ENCODE measurements around the gene MAN1C1. TPM values are rescaled to one million over a fixed set of nuclear protein-coding genes. Genes with fewer than 3 reads are reported as not detected.

The MAN1C1 gene
- total RNA-seq, 6 experiments from 2014 or later: 10.7 to 38.8 (median 21.0) TPM

- WGBS (ENCODE audit: insufficient coverage, low coverage, low lambda C conversion rate, missing lambda C conversion rate): 77% methylated on average over 9 of the region's 18 CpGs
- intact Hi-C loops (cut with DNase I): no loop called here
- TF ChIP-seq CTCF (IDR thresholded peaks at IDR 0.05) (no peak), POLR2A (IDR thresholded peaks at IDR 0.05) (no peak)
- H3K4me3 ChIP-seq: no peak overlapping the region
- no peak overlapping the region for H3K27ac ChIP-seq
- no peaks in the 10 kb centered on the region for H3K9me3 ChIP-seq
- ATAC-seq (no peak), DNase-seq (no peak)
- no peaks in the 10 kb centered on the region for H3K36me3 ChIP-seq
- H3K27me3 ChIP-seq: no peaks in the 10 kb centered on the region
- H3K4me1 ChIP-seq: peaks cover 2 to 51% (median 22%) of the 10 kb centered on the region in 4 donors
Measured at GRCh38 chr1:25569597-25570396, 46.8 kb upstream of the MAN1C1 start.

GRCh38 chr1:25570798-25571521 is 45.6 kb upstream of the MAN1C1 start:
- WGBS (ENCODE audit: insufficient coverage, low coverage, low lambda C conversion rate, missing lambda C conversion rate): 50% methylated on average over 2 of the region's 12 CpGs
- intact Hi-C loops (cut with DNase I): no loop called here

GRCh38 chr1:25571522-25571970 is 45.0 kb upstream of the MAN1C1 start:
- intact Hi-C loops (cut with DNase I): no loop called here

More at GRCh38 chr1:25570798-25571521, 45.6 kb upstream of the MAN1C1 start:
- H3K36me3 ChIP-seq: no peaks in the 10 kb centered on the region
- H3K9me3 ChIP-seq: no peaks in the 10 kb centered on the region
- H3K4me1 ChIP-seq: peaks cover 2 to 48% (median 22%) of the 10 kb centered on the region in 4 donors
- DNase-seq: no peak
- ATAC-seq: no peak
- H3K27ac ChIP-seq: peak overlapping the region in 1 of 3 donors; percentile 62
- no peak for TF ChIP-seq CTCF (IDR thresholded peaks at IDR 0.05)
- TF ChIP-seq POLR2A (IDR thresholded peaks at IDR 0.05): no peak
- H3K4me3 ChIP-seq: no peak overlapping the region
- H3K27me3 ChIP-seq: no peaks in the 10 kb centered on the region

GRCh38 chr1:25572107-25572506 is 44.5 kb upstream of the MAN1C1 start:
- Histone ChIP-seq H3K9me3 (no peaks in the 10 kb centered on the region), H3K4me1 (peaks cover 2 to 45% (median 19%) of the 10 kb centered on the region in 4 donors), H3K27ac (peak overlapping the region in 1 of 3 donors; percentile 62), H3K36me3 (no peaks in the 10 kb centered on the region), H3K27me3 (no peaks in the 10 kb centered on the region), H3K4me3 (no peak overlapping the region)
- TF ChIP-seq CTCF (IDR thresholded peaks at IDR 0.05) (no peak), POLR2A (IDR thresholded peaks at IDR 0.05) (no peak)
- DNase-seq: no peak
- ATAC-seq: peak in 2 of 4 donors; percentile 2
- WGBS (ENCODE audit: insufficient coverage, low coverage, low lambda C conversion rate, missing lambda C conversion rate): no CpG with 5 or more reads among the region's 5 CpGs
- intact Hi-C loops (cut with DNase I): no loop called here

More at GRCh38 chr1:25571522-25571970, 45.0 kb upstream of the MAN1C1 start:
- Histone ChIP-seq H3K9me3 (no peaks in the 10 kb centered on the region), H3K36me3 (no peaks in the 10 kb centered on the region), H3K4me1 (peaks cover 2 to 45% (median 21%) of the 10 kb centered on the region in 4 donors), H3K27ac (peak overlapping the region in 1 of 3 donors; percentile 62), H3K27me3 (no peaks in the 10 kb centered on the region), H3K4me3 (no peak overlapping the region)
- DNase-seq (peak in 2 of 3 donors; percentile 77 to 87), ATAC-seq (peak; percentile 37 to 72 (median 66))
- WGBS (ENCODE audit: insufficient coverage, low coverage, low lambda C conversion rate, missing lambda C conversion rate): 37% methylated on average over 4 of the region's 6 CpGs
- TF ChIP-seq CTCF (IDR thresholded peaks at IDR 0.05) (no peak), POLR2A (IDR thresholded peaks at IDR 0.05) (no peak)
